Measurements from ENCODE around the gene SNRPD2.
"Not testable (repeated sequence)": the region's sequence is repeated elsewhere in the genome, so short reads cannot be mapped to it uniquely, and the experiment has no call there.

SNRPD2 gene

DNA sequence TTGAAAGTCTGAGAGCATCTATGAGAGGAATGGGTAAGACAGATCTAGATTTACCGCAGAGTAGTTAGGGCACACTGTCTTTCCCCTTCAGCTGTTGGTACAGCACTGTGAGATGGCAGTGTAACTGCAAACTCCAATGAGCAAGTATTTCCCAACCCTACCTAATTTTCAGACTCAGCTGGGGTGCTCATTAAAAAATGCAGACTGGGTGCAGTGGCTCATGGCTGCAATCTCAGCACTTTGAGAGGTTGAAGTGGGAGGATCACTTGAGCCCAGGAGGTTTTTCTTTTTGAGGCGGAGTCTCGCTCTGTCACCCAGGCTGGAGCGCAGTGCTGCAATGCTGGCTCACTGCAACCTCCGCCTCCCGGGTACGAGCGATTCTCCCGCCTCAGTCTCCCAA, 13.4 kb upstream of the SNRPD2 start:
- no peak for DNase-seq (ENCODE audit: low read depth in 2 of 2, low spot score in 1 of 2)

DNA sequence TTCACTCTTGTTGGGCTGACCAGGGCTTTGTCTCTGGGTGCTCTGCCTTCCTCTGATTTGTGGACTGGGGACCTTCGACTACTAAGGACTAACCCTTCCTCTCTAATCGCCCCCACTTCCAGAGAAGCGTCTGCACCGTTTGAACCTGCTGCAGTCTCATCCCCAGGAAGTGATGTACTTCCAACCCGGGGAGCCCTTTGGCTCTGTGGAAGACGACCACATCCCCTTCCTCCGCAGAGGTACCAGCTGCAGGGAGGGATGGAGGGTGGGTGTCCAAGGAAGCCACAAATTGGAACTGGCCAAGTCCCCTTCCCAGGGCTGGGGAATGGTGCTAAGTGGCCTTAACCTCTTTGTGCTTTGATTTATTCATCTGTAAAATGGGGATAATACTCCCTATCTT, 9.9 kb upstream of the SNRPD2 start:
- no peak for DNase-seq (ENCODE audit: low read depth in 2 of 2, low spot score in 1 of 2)

DNA sequence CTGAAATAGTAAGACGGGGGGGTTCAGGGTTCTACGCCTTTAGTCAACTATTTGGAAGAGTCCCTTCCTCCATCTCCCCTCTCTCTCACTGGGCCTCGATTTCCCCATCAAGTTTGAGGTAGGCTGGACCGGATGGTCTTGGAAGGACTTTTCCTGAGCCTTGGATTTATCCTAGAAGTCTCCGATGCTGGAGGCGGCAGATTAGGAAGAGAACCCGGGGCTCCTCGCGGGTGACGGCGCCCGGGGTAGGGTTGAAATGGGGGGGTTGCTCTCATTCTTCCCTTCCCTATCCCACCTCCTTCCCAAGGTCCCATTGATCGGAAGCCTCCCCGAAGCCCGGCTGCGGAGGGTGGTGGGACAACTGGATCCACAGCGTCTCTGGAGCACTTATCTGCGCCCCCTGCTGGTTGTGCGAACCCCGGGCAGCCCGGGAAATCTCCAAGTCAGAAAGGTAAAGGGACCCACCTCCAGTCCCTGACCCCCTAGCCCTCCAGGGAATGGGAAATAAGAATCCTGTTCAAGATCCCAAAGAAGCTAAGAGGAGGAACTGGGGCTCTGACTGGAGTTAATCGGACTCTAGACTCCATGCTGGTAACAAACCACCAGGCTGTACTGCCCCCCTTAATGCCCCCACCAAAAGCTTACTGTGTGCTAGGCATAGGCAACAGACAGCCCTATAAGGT, 1.5 kb upstream of the SNRPD2 start:
- DNase-seq (ENCODE audit: low read depth in 2 of 2, low spot score in 1 of 2), result peak; percentile 36 to 56

DNA sequence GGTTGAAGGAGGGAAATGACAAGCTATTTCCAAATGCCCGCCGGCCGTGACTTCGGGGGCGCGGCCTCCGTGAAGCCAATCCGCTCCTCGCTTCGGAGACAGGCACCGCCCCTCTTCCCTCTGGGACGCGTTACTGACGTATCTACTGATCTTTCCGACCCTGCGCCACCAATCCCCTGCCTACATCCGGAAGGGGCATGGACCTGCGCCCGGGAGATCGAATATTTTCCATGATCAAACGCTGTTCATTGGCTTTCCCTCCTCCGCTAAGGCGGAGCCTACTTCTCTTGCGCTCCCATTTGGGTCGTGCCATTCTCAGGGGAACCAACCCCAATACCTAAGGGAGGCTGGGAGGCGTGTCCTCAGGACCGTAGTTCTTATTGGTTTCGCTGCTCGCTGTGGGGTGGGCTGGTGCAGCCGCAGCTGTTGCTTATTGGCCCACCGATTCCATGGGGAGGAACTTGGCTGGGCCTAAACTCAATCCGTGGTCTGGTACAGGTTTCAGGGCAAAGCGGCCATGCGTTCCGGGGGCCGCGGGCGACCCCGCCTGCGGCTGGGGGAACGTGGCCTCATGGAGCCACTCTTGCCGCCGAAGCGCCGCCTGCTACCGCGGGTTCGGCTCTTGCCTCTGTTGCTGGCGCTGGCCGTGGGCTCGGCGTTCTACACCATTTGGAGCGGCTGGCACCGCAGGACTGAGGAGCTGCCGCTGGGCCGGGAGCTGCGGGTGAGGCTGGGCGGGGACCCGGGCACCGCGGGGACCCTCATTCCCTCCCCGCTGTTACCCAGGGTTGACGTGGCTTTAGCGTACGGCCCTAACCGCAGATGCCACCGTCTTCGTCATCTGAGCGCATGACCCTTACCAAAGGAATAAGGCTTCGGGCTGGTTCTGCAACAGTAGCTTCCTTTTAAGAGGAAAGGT, 693 bp upstream of the SNRPD2 start, which contains the start of gene QPCTL:
QPCTL (plus strand) TSS at position 480 of the 919 bp plus-strand sequence; CDS start at position 518, 38 bp downstream.
- DNase-seq (ENCODE audit: low read depth in 2 of 2, low spot score in 1 of 2), result peak; percentile 91 to 95

DNA sequence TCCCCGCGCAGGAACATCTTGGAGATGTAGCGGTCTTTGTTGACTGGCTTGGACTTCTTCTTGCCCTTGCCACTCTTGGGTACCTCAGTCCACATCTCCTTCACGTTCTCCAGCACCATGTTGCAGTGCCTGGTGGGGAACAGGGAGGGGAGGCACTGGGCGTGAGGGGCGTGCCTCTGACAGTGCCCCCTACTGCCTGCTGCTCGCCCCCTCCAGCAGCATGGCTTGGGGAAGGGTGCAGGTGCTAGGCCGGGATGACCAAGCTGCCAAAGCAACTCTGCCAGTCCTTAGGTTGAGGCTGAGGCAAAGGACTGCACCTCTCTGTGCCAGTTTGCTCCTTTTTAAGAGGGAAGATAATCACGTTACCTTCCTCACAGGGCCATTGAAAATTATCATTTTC, 4.2 kb downstream of the SNRPD2 start:
- DNase-seq (ENCODE audit: low read depth in 2 of 2, low spot score in 1 of 2), result no peak

DNA sequence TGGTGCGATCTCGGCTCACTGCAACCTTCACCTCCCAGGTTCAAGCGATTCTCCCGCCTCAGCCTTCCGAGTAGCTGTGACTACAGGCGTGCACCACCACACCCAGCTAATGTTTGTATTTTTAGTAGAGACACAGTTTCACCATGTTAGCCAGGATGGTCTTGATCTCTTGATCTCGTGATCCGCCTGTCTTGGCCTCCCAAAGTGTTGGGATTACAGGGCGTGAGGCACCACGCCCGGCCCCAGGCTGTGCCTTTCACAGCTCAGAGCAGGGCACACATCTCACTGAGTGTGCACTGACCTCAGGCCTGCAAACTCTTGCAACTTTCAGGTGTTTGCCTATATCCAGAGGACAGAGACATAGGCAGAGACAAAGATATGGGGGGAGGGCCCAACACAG, 6.7 kb downstream of the SNRPD2 start:
- DNase-seq (ENCODE audit: low read depth in 2 of 2, low spot score in 1 of 2), result not testable (repeated sequence)

DNA sequence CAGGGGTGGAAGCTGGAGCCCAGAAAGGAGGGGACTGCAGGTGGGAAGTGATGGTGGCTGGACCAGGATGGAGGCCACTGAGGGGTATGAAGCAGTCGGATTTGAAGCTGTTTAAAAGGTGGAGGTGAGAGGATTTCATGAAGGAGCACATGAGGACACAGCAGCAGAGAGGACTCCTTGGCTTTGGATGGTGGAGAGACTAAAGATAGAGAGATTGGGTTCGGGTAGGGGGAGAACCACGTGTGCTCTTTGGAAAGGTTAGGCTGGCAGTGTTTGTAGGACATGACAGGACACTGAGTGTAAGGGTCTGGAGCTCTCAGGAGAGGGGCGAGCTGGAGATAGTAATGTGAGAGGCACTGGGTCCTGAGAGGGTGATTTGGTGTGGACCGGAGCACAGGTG, 8.8 kb downstream of the SNRPD2 start:
- DNase-seq (ENCODE audit: low read depth in 2 of 2, low spot score in 1 of 2), result no peak

DNA sequence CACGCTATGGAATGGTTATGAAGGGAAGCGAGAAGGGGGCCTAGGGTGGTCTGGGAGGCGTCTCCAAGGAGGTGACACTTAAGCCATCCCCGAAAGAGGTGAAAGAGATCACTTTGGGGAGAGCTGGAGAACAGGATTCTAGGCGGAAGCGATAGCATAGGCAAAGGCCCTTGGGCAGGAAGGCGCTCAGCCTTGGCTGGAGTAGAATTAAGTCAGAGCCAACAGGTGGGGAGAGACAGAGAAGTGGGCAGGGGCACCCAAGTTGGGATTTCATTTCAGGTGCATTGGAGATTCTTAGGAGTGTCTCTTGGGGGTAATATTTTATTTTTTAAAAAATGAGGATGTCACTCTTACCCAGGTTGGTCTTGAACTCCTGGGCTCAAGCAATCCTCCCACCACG, 9.6 kb downstream of the SNRPD2 start:
- DNase-seq (ENCODE audit: low read depth in 2 of 2, low spot score in 1 of 2), result no peak

DNA sequence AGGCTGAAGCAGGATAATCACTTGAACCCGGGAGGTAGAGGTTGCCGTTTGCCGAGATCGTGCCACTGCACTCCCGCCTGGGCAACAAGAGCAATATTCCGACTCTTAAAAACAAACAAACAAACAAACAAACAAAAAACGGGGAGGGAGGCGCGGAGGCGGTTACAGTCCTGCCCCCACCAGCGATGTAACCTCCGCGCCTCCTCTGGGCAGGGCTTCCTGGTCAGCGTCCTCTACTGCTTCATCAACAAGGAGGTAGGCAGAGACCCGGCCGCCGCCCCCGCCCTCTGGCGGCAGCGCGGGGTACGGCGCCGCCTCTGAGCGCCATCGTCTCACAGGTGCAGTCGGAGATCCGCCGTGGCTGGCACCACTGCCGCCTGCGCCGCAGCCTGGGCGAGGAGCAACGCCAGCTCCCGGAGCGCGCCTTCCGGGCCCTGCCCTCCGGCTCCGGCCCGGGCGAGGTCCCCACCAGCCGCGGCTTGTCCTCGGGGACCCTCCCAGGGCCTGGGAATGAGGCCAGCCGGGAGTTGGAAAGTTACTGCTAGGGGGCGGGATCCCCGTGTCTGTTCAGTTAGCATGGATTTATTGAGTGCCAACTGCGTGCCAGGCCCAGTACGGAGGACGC, 10.2 kb downstream of the SNRPD2 start:
- peak in 1 of 2 donors; percentile 61 for DNase-seq (ENCODE audit: low read depth in 2 of 2, low spot score in 1 of 2)

DNA sequence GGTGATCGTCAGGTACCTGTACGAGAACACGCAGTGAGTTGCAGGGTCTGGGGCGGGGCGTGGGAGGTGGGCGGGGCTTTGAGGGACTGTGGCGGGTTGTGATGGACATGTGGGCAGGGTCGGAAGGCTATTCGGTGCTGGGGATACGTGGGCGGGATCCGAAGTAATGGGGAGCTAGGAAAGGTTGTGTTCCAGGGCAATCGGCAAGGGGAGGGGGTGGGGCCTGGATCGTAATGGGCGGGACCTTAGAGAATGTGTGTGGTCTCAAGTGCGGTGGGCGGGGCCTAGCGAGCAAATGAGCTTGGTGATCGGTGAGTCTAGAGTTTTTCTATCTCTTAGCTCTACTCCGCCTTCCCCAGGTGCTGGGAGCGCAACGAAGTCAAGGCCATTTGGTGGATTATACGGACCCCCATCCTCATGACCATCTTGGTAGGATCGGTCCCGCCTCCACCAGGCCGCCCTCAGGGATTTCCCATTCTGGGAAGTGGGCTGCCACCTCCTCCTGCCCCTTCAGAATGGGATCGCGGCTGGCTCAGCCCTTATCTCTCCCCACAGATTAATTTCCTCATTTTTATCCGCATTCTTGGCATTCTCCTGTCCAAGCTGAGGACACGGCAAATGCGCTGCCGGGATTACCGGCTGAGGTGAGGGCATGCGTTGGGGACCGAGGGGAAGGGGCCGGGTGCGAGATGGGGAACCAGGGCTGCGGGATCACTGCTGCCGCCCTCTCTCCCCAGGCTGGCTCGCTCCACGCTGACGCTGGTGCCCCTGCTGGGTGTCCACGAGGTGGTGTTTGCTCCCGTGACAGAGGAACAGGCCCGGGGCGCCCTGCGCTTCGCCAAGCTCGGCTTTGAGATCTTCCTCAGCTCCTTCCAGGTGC, 14.2 kb downstream of the SNRPD2 start:
- peak; percentile 66 to 71 for DNase-seq (ENCODE audit: low read depth in 2 of 2, low spot score in 1 of 2)

DNA sequence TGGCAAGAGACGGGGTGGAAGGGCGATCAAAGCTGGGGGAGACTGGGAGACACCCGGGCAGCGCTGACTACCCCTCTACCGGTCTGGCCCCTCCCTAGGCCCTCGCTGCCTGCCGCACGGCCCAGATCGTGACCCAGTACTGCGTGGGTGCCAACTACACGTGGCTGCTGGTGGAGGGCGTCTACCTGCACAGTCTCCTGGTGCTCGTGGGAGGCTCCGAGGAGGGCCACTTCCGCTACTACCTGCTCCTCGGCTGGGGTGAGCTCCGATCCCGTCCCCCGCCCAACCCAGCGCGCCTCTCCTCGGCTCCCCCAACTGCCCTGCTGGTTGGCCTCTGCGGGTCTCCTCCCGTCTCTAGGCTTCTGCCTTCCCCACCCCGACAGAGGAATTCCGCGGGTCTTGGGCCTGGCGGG, 14.9 kb downstream of the SNRPD2 start:
- DNase-seq (ENCODE audit: low read depth in 2 of 2, low spot score in 1 of 2), result peak in 1 of 2 donors; percentile 66

DNA sequence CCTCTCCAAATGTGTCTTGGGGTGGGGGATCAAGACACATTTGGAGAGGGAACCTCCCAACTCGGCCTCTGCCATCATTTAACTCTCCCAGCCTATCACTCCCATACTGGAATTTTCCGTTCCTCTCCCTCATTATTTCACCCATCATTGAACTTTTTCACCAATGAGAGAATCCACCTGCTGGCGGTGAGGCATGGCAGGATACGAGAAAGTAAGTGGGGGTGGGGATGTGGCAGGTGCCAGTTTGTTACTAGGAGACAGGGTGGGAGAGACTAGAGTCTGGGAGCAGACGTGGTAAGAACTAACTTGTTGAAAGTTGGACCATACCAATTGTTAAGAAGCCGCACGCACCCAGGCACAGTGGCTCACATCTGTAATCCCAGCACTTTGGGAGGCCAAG, 16.8 kb downstream of the SNRPD2 start:
- DNase-seq (ENCODE audit: low read depth in 2 of 2, low spot score in 1 of 2), result no peak

DNA sequence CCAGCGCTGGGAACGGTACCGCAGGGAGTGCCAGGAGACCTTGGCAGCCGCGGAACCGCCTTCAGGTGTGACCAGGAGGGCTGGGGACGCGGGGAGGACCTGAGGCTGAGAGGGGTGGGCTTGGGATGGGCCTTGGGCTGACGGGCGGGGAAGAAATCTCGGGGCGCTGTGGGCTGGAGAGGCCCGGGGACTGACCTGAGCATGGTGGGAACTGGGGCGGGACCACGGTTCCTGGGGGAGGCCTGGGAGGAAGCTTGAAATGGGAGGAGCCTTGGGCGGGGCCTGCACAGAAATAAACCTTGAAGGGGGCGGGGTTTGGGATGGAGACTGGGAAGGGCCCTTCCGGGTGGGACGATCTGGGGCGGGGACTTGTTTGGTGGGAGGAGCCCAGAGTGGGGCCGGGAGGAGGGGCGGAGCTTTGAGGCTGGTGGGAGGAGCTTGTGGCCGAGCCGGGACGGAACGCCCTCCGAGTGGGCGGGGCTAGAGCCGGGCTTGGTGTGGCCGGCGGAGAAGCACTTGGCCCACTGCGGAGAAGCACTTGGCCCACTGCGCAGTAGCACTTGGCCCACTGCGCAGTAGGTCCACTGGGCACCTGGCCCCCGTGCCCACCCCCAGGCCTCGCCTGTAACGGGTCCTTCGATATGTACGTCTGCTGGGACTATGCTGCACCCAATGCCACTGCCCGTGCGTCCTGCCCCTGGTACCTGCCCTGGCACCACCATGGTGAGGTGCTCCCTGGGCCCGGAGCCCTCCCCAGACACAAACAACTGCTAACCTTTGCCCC, 20.9 kb downstream of the SNRPD2 start:
- peak in 1 of 2 donors; percentile 40 for DNase-seq (ENCODE audit: low read depth in 2 of 2, low spot score in 1 of 2)

DNA sequence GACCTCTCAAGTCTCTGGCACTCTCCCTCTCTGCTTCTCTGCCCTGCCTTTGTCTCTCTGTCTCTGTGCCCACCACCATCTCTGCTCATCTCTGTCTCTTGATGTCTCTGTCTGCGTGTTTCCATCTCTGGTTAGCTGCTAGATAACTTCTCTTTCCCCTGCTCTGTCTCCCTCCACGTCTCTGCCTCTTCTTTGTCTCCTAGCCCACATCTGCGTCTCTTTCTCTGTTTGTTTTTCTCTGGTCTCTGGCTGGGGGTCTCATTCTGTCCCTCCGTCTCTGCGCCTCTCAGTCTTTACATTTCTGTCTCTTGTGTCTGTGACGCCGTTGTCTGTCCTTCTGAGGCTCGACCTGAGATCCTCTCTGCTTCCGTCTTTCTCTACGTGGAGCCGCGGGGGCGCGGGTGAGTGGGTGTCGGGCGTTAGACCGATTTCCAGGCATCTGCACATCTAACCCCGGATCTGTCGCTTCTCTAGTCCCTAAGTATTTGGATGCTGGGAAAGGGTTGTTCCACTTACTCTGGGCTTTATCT, 23.3 kb downstream of the SNRPD2 start:
- no peak for DNase-seq (ENCODE audit: low read depth in 2 of 2, low spot score in 1 of 2)

DNA sequence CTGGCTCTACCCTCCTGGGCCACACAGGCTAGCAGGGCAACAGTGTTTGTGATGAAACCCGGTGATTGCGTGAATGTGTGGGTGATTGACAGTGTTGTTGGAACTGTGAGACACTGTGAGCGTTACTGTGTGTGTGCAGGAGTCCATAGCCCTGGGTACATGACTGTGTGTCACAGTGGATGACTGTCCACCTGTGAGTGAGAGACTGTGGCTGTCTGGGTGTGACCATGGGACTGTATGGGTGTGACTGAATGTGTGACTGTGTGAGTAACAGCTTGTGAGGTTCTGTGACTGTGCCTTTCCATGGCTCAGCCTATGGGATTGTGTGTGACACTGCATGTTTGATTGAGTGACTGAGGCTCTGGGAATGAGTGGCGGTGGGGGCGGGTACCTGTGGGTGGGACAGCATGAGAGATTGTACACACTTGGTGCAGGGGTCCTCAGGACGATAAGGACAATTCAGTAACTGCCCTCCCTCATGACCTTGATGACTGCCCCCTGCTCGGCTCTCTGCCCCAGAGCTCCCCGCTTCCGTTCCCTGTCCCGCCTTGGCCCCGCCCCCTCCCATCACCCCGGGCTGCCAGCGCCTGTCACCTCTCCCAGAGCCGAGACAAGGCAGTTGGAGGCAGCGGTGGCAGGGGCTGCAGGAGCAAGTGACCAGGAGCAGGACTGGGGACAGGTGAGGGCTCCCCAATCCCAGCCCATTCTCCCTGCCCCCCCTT, 24.0 kb downstream of the SNRPD2 start, which contains the start of gene GIPR:
GIPR (plus strand) TSS at position 602 of the 722 bp plus-strand sequence. CDS start 1,300 bp downstream, outside the sequence.
- peak in 1 of 2 donors; percentile 29 for DNase-seq (ENCODE audit: low read depth in 2 of 2, low spot score in 1 of 2)

DNA sequence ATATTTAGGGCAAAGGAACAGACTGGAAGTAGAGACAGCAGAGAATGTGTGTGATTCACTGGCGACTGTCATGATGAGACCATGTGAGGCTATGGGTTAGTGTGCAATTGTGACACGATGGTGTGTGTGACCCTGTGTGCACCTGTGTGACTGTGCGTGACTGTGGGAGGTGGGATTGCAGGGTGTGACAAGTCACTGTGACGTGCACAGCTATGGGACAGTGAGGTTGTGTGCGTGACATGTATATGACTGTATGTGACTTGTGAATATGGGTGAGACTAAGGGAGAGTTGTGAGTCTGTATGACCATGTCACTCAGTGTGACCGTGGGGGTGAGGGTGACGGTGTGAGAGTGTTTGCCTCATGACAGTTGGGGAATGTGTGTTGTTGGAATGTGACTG, 27.2 kb downstream of the SNRPD2 start:
- no peak for DNase-seq (ENCODE audit: low read depth in 2 of 2, low spot score in 1 of 2)

DNA sequence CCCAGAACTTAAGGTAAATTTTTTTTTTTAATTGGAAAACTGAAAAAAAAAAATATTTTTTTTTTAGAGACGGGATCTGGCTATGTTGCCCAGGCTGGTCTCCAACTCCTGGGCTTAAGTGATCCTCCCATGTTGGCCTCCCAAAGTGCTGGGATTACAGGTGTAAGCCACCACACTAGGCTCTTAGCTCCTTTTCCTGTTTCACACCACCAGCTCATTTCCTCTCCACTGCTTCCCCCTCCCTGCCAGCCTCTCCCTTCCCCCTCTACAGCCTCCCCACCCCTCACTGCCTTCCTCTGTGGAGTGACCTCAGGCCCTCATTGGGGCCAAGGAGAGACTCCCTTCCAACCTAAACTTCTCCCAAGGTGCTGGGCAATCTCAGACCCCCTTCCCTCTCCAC, 28.0 kb downstream of the SNRPD2 start:
- no peak for DNase-seq (ENCODE audit: low read depth in 2 of 2, low spot score in 1 of 2)

DNA sequence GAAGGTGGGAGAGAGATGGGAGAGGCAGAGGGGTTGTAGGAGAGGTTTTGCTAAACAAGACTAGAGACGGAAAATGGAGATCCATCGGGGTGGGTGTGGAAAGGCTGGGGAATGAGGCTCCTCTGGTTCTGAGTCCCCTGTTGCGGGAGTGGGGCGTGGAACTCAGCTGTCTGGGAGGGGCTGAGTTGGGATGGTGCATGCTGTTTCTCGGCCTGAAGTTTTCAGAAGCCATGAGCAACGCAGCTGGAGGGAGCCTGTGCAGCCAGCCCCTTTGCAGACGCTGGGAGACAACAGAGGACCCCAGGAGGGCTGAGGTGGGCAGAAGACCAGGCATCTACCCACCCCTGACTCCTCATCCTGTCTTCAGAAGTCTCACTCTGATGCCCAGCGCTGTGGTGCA, 31.1 kb downstream of the SNRPD2 start:
- no peak for DNase-seq (ENCODE audit: low read depth in 2 of 2, low spot score in 1 of 2)

Measured in stimulated activated CD8-positive, alpha-beta memory T cell treated with anti-CD3 and anti-CD28 coated beads, Interleukin-4, amount 100 ng/mL, for 4 hours (primary cell).